GM19240 (cell line): ENCODE measurements around the gene GPC5.
"Not testable (repeated sequence)": the region's sequence is repeated elsewhere in the genome, so short reads cannot be mapped to it uniquely, and the experiment has no call there.

Experiments used
- DNase-seq: peaks from one replicate; pipeline ENCODE4 v3.0.0; 2011; ENCODE audit warnings: low spot score; ENCODE audit not compliant: insufficient read length

The GPC5 gene

GRCh38 chr13:92609376-92609775, 1211.0 kb downstream of the GPC5 start:
- DNase-seq: no peak

- DNase-seq: no peak
Observed at GRCh38 chr13:92612892-92613291, 1214.5 kb downstream of the GPC5 start.

GRCh38 chr13:92613921-92614320, 1215.5 kb downstream of the GPC5 start:
- no peak for DNase-seq

- no peak for DNase-seq
Observed at GRCh38 chr13:92621985-92622384, 1223.6 kb downstream of the GPC5 start.

- DNase-seq: no peak
Observed at GRCh38 chr13:92622905-92623304, 1224.5 kb downstream of the GPC5 start.

GRCh38 chr13:92626274-92626673, 1227.9 kb downstream of the GPC5 start:
- DNase-seq: no peak

- no peak for DNase-seq
Observed at GRCh38 chr13:92640936-92641335, 1242.5 kb downstream of the GPC5 start.

GRCh38 chr13:92649140-92649813, 1250.9 kb downstream of the GPC5 start:
- DNase-seq: no peak

- DNase-seq: no peak
Observed at GRCh38 chr13:92656103-92656502, 1257.7 kb downstream of the GPC5 start.

GRCh38 chr13:92656648-92657047, 1258.2 kb downstream of the GPC5 start:
- DNase-seq: no peak

- DNase-seq: no peak
Observed at GRCh38 chr13:92657565-92657964, 1259.1 kb downstream of the GPC5 start.

GRCh38 chr13:92658293-92658692, 1259.9 kb downstream of the GPC5 start:
- no peak for DNase-seq

GRCh38 chr13:92661406-92661805, 1263.0 kb downstream of the GPC5 start:
- DNase-seq: no peak

- DNase-seq: no peak
Observed at GRCh38 chr13:92668157-92668556, 1269.7 kb downstream of the GPC5 start.

GRCh38 chr13:92670096-92670495, 1271.7 kb downstream of the GPC5 start:
- no peak for DNase-seq

- DNase-seq: no peak
Observed at GRCh38 chr13:92671821-92672220, 1273.4 kb downstream of the GPC5 start.

- no peak for DNase-seq
Observed at GRCh38 chr13:92676246-92676645, 1277.8 kb downstream of the GPC5 start.

- DNase-seq: no peak
Observed at GRCh38 chr13:92677571-92677970, 1279.2 kb downstream of the GPC5 start.

- DNase-seq: no peak
Observed at GRCh38 chr13:92679602-92680001, 1281.2 kb downstream of the GPC5 start.

GRCh38 chr13:92681239-92681638, 1282.8 kb downstream of the GPC5 start:
- no peak for DNase-seq

- DNase-seq: no peak
Observed at GRCh38 chr13:92682832-92683517, 1284.6 kb downstream of the GPC5 start.

GRCh38 chr13:92694047-92694446, 1295.6 kb downstream of the GPC5 start:
- DNase-seq: no peak

- DNase-seq: not testable (repeated sequence)
Observed at GRCh38 chr13:92695827-92696226, 1297.4 kb downstream of the GPC5 start.
